IMR-90 (cell line): ENCODE data around the gene HS6ST2. TPM values are rescaled to one million over a fixed set of nuclear protein-coding genes. Genes with fewer than 3 reads are reported as not detected.

Experiments used
- ATAC-seq: fragments of 200-7000 bp; cut with Tn5 transposase; 2 replicates; pipeline ENCODE4 v1.9.1; 2020; ENCODE audit warnings: low read depth, mild to moderate bottlenecking, moderate library complexity
- BruUV-seq: library from RNA; stranded (reverse); fragments of 400-500 nt; replicated peaks from 2 replicates; lab custom pipeline; 2021; lab: Mats Ljungman, UMichigan
- CTCF ChIA-PET: fragments of 300-600 bp; formaldehyde crosslinking; extraction: SDS; loops from one replicate; lab custom pipeline; 2021; ENCODE audit warnings: antibody characterized with exemption; lab: Yijun Ruan, JAX
- POLR2A ChIA-PET: fragments of 300-600 bp; sonication (Branson Sonifier 250); formaldehyde crosslinking; loops from one replicate; lab custom pipeline; 2022; ENCODE audit warnings: antibody characterized with exemption; ENCODE audit not compliant: unreplicated experiment; lab: Charles Lee
- DNase-seq: peaks from one replicate; pipeline ENCODE4 v3.0.0; 2013
- H2AFZ ChIP-seq: replicated peaks from 2 replicates; pipeline ENCODE3; 2013; ENCODE audit warnings: low read length, mild to moderate bottlenecking; ENCODE audit not compliant: poor library complexity
- H2AK5ac ChIP-seq: 2 replicates; pipeline ENCODE4 v1.6.1; 2013; ENCODE audit warnings: low read depth, low read length, inconsistent platforms
- H2AK9ac ChIP-seq: replicated peaks from 2 replicates; pipeline ENCODE3; 2013; ENCODE audit warnings: mild to moderate bottlenecking, low read depth, low read length, moderate library complexity; ENCODE audit not compliant: poor library complexity
- H2BK120ac ChIP-seq: 2 replicates; pipeline ENCODE4 v1.6.1; 2013; ENCODE audit warnings: low read depth, low read length, inconsistent platforms
- H2BK15ac ChIP-seq: 3 replicates; pipeline ENCODE4 v1.6.1; 2013; ENCODE audit warnings: low read depth, low read length, inconsistent platforms
- H2BK20ac ChIP-seq: 2 replicates; pipeline ENCODE4 v1.6.1; 2013; ENCODE audit warnings: low read depth, mild to moderate bottlenecking, inconsistent platforms, low read length, moderate library complexity
- H2BK5ac ChIP-seq: 2 replicates; pipeline ENCODE4 v1.6.1; 2013; ENCODE audit warnings: mild to moderate bottlenecking, low read depth, low read length, inconsistent platforms; ENCODE audit not compliant: poor library complexity, severe bottlenecking
- H3K14ac ChIP-seq: replicated peaks from 2 replicates; pipeline ENCODE4 v1.6.1; 2013; ENCODE audit warnings: low read depth, low read length, inconsistent platforms
- H3K18ac ChIP-seq: 2 replicates; pipeline ENCODE4 v1.6.1; 2013; ENCODE audit warnings: low read depth, low read length, control low read depth
- H3K23ac ChIP-seq: 2 replicates; pipeline ENCODE4 v1.6.1; 2013; ENCODE audit warnings: low read depth, low read length, inconsistent platforms
- H3K27ac ChIP-seq: 2 replicates; pipeline ENCODE4 v1.5.1; 2013; ENCODE audit warnings: mild to moderate bottlenecking, control low read depth, low read length; ENCODE audit not compliant: insufficient read depth
- H3K27me3 ChIP-seq: 2 replicates; pipeline ENCODE4 v1.6.1; 2013; ENCODE audit warnings: low read length; ENCODE audit not compliant: control insufficient read depth, insufficient read depth
- H3K36me3 ChIP-seq: 2 replicates; pipeline ENCODE4 v1.6.1; 2013; ENCODE audit warnings: low read length, mixed read lengths; ENCODE audit not compliant: control insufficient read depth, insufficient read depth
- H3K4ac ChIP-seq: 2 replicates; pipeline ENCODE4 v1.6.1; 2013; ENCODE audit warnings: low read depth, low read length, inconsistent platforms
- H3K4me1 ChIP-seq: 2 replicates; pipeline ENCODE4 v1.6.1; 2013; ENCODE audit warnings: low read length, mixed read lengths; ENCODE audit not compliant: control insufficient read depth, insufficient read depth
- H3K4me2 ChIP-seq: 2 replicates; pipeline ENCODE4 v1.6.1; 2013; ENCODE audit warnings: low read depth, mild to moderate bottlenecking, control low read depth, low read length, moderate library complexity
- H3K4me3 ChIP-seq: 2 replicates; pipeline ENCODE4 v1.5.1; 2013; ENCODE audit warnings: low read depth, mild to moderate bottlenecking, control low read depth, low read length, moderate library complexity; ENCODE audit not compliant: insufficient read depth
- H3K56ac ChIP-seq: 2 replicates; pipeline ENCODE4 v1.6.1; 2013; ENCODE audit warnings: low read length, inconsistent platforms; ENCODE audit not compliant: insufficient read depth; ENCODE audit errors: extremely low read depth
- H3K79me1 ChIP-seq, 2 experiments: 2 replicates each; pipeline ENCODE4 v1.6.1; 2013; ENCODE audit warnings: low read length in 2 of 2, inconsistent platforms in 1 of 2, low read depth in 1 of 2
- H3K9ac ChIP-seq: 2 replicates; pipeline ENCODE4 v1.6.1; 2013; ENCODE audit warnings: low read depth, low read length, control low read depth
- H3K9me1 ChIP-seq: 2 replicates; pipeline ENCODE4 v1.6.1; 2013; ENCODE audit warnings: low read length, inconsistent platforms; ENCODE audit not compliant: insufficient read depth
- H3K9me3 ChIP-seq: 2 replicates; pipeline ENCODE4 v1.6.1; 2013; ENCODE audit warnings: low read length; ENCODE audit not compliant: control insufficient read depth, insufficient read depth
- H4K20me1 ChIP-seq: 2 replicates; pipeline ENCODE4 v1.6.1; 2013; ENCODE audit warnings: low read length, inconsistent platforms; ENCODE audit not compliant: insufficient read depth
- H4K5ac ChIP-seq: 2 replicates; pipeline ENCODE4 v1.6.1; 2013; ENCODE audit warnings: mild to moderate bottlenecking, low read depth, low read length, control low read depth
- H4K8ac ChIP-seq, 2 experiments: 2 replicates each; pipeline ENCODE4 v1.6.1; 2013; ENCODE audit warnings: low read depth in 2 of 2, low read length in 2 of 2, control low read depth in 1 of 2, inconsistent platforms in 1 of 2
- H4K91ac ChIP-seq: 2 replicates; pipeline ENCODE4 v1.6.1; 2013; ENCODE audit warnings: low read depth, low read length, inconsistent platforms; ENCODE audit not compliant: insufficient read depth
- BHLHE40 ChIP-seq: fragments of 150-350 bp; IDR thresholded peaks from 2 replicates; pipeline ENCODE4 v1.6.1; 2016; ENCODE audit warnings: mild to moderate bottlenecking, low read depth, low read length
- CHD1 ChIP-seq: IDR thresholded peaks from 2 replicates; pipeline ENCODE4 v1.6.1; 2012; ENCODE audit warnings: low read depth, low read length, improper control_type of control experiment
- ELK1 ChIP-seq: fragments of 150-350 bp; IDR thresholded peaks from 2 replicates; pipeline ENCODE4 v1.6.1; 2016; ENCODE audit warnings: low read depth, mild to moderate bottlenecking, low read length, moderate library complexity, borderline replicate concordance
- FOS ChIP-seq: fragments of 150-350 bp; IDR thresholded peaks from 2 replicates; pipeline ENCODE4 v1.6.1; 2016; ENCODE audit warnings: low read depth, low read length
- MAFK ChIP-seq: IDR thresholded peaks from 2 replicates; pipeline ENCODE4 v1.6.1; 2012; ENCODE audit warnings: low read depth, low read length, improper control_type of control experiment
- MXI1 ChIP-seq: IDR thresholded peaks from 2 replicates; pipeline ENCODE4 v1.6.1; 2012; ENCODE audit warnings: low read depth, mild to moderate bottlenecking, low read length, moderate library complexity, borderline replicate concordance
- NFE2L2 ChIP-seq: fragments of 150-350 bp; IDR thresholded peaks from 2 replicates; pipeline ENCODE4 v1.6.1; 2016; ENCODE audit warnings: low read depth, mild to moderate bottlenecking, low read length
- POLR2A ChIP-seq: IDR thresholded peaks from 2 replicates; pipeline ENCODE4 v1.6.1; 2012; ENCODE audit warnings: mild to moderate bottlenecking, low read depth, low read length
- RAD21 ChIP-seq: IDR thresholded peaks from 2 replicates; pipeline ENCODE4 v1.6.1; 2012; ENCODE audit warnings: low read length, improper control_type of control experiment
- RCOR1 ChIP-seq: IDR thresholded peaks from 2 replicates; pipeline ENCODE4 v1.6.1; 2012; ENCODE audit warnings: mild to moderate bottlenecking, low read length, improper control_type of control experiment; ENCODE audit not compliant: insufficient replicate concordance
- RFX5 ChIP-seq: IDR thresholded peaks from 2 replicates; pipeline ENCODE4 v1.8.0; 2012; ENCODE audit warnings: low read depth, mild to moderate bottlenecking, low read length, moderate library complexity
- SMC3 ChIP-seq: fragments of 150-350 bp; IDR thresholded peaks from 2 replicates; pipeline ENCODE4 v1.6.1; 2016; ENCODE audit warnings: low read depth, mild to moderate bottlenecking, antibody characterized with exemption, low read length, moderate library complexity
- USF2 ChIP-seq: fragments of 150-350 bp; IDR thresholded peaks from 2 replicates; pipeline ENCODE4 v1.6.1; 2017; ENCODE audit warnings: mild to moderate bottlenecking, antibody characterized with exemption, low read length, low read depth
- WGBS, 2 experiments: methylation state at CpG; one replicate each; pipeline versions ENCODE4 v1.1.5 to v1.1.7; 2013; ENCODE audit warnings: missing lambda C conversion rate in 2 of 2; ENCODE audit not compliant: insufficient read length in 1 of 2; ENCODE audit errors: extremely low coverage in 2 of 2; 5-methylcytosine and 5-hydroxymethylcytosine counted together
- dilution Hi-C: fragments of 300-500 bp; cut with HindIII; formaldehyde crosslinking; loops from one replicate; pipeline ENCODE4 v1.14.3; 2018; ENCODE audit warnings: low sequenced_read_pairs; ENCODE audit not compliant: unreplicated experiment
- in situ Hi-C: fragments of 300-500 bp; cut with MboI; formaldehyde crosslinking; loops from 3 replicates; pipeline ENCODE4 v1.14.3; 2019; ENCODE audit warnings: low sequenced_read_pairs, inconsistent platforms, mixed read lengths
- intact Hi-C: fragments of 100-400 bp; cut with micrococcal nuclease; formaldehyde crosslinking; loops from 2 replicates; pipeline ENCODE4 v1.10.0; 2022
- polyA plus RNA-seq, 3 experiments: library from polyadenylated mRNA; depleted of rRNA; stranded (reverse); fragments of >200 nt; gene quantifications; 2 replicates each; pipeline ENCODE4 v1.2.3, GENCODE V29; 2012; ENCODE audit warnings: low replicate concordance in 1 of 3
- total RNA-seq: library from RNA; depleted of rRNA; stranded (reverse); fragments of >200 nt; gene quantifications from 2 replicates; pipeline ENCODE4 v1.2.3, GENCODE V29; 2012

The HS6ST2 gene
- total and polyA plus RNA-seq, 2 of the 4 experiments (the other 2 are of a cell fraction), result not detected

DNA sequence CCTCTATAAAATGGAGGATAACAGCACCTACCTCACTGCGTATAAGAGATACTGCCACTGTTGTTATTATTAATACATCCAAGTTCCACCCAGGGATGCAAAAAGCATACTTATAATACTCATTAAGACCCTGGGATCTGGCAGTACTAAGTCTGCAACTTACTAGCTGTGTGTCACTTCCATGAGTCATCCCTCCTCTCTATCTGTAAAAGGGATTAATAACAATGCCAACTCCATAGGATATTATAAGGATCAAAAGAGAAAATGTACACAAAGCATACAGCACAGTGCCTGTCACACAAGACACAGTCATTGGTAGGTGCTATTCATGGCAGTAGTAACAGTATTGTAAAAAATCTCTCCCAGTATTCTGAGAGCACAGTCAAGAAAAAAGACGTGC is 216.7 kb downstream of the HS6ST2 start:
- no peak overlapping the region for H2AK9ac ChIP-seq
- H3K79me1 ChIP-seq, result no peaks in the 10 kb centered on the region
- H4K20me1 ChIP-seq, result no peaks in the 10 kb centered on the region; the same call in 1 of the 2 replicates
- no peak overlapping the region for H3K14ac ChIP-seq
- H3K18ac ChIP-seq, result no peak overlapping the region
- no peaks in the 10 kb centered on the region for H3K4me1 ChIP-seq
- H4K5ac ChIP-seq, result no peak overlapping the region
- peaks cover 7% of the 10 kb centered on the region for H3K27me3 ChIP-seq
- no peak overlapping the region for H4K91ac ChIP-seq
- H2BK120ac ChIP-seq, result no peak overlapping the region
- H3K9me1 ChIP-seq, result no peaks in the 10 kb centered on the region
- no peak overlapping the region for H3K56ac ChIP-seq
- H3K9me3 ChIP-seq, result no peaks in the 10 kb centered on the region
- H3K23ac ChIP-seq, result no peak overlapping the region
- no peak overlapping the region for H2BK5ac ChIP-seq
- dilution Hi-C loops, result no loop called here
- no peaks in the 10 kb centered on the region for H3K36me3 ChIP-seq
- H3K4me2 ChIP-seq, result no peak overlapping the region
- no peak overlapping the region for H3K9ac ChIP-seq
- no peak overlapping the region for H4K8ac ChIP-seq
- H3K4ac ChIP-seq, result no peak overlapping the region
- DNase-seq (no peak), ATAC-seq (no peak)
- H2AFZ ChIP-seq, result no peak overlapping the region
- H2BK15ac ChIP-seq, result no peak overlapping the region
- H2BK20ac ChIP-seq, result no peak overlapping the region
- BruUV-seq, result no TSS peak
- no peak overlapping the region for H3K27ac ChIP-seq
- in situ Hi-C loops, result no loop called here
- H2AK5ac ChIP-seq, result no peak overlapping the region
- POLR2A ChIA-PET, result no interaction called here
- intact Hi-C loops, result no loop called here
- no peak overlapping the region for H3K4me3 ChIP-seq
- no peak for TF ChIP-seq USF2
- no peak for TF ChIP-seq CHD1
- TF ChIP-seq ELK1, result no peak
- TF ChIP-seq MAFK, result no peak
- no peak for TF ChIP-seq NFE2L2
- TF ChIP-seq RAD21, result no peak
- TF ChIP-seq RCOR1, result no peak
- no peak for TF ChIP-seq SMC3
- TF ChIP-seq POLR2A, result no peak
- TF ChIP-seq MXI1, result no peak
- no peak for TF ChIP-seq RFX5
- no peak for TF ChIP-seq FOS
- no peak for TF ChIP-seq BHLHE40
- 80% methylated on average over 1 of the region's 2 CpGs; no CpG with 5 or more reads in 1 of the 2 experiments for WGBS, 2 experiments
- CTCF ChIA-PET, result no interaction called here
